Adrenal gland (tissue), 12 donors: ENCODE data around the gene SIN3A. TPM values are rescaled to one million over a fixed set of nuclear protein-coding genes. Genes with fewer than 3 reads are reported as not detected.

Experiments used
- DNase-seq, 7 donors: peaks; one replicate each; pipeline ENCODE4 v3.0.0-alpha.2; 2019 to 2020
- H3K27ac ChIP-seq, 5 donors: fragments of 200-600 bp; sonication (generic) in 4 of 5; 1 replicate in 3 of 5; 2 replicates in 2 of 5; pipeline versions ENCODE4 v1.5.1 to v1.8.0; 2016 to 2020; ENCODE audit warnings: mild to moderate bottlenecking in 1 of 5
- H3K27me3 ChIP-seq: fragments of 200-600 bp; 2 replicates; pipeline ENCODE4 v1.8.0; 2021
- H3K36me3 ChIP-seq, 2 donors: fragments of 200-600 bp; replicated peaks in 1 of 2; 1 replicate in 1 of 2; 2 replicates in 1 of 2; pipeline versions ENCODE4 v1.5.1 to v1.8.0; 2018 to 2022
- H3K4me1 ChIP-seq, 2 donors: fragments of 200-600 bp; replicated peaks in 1 of 2; 1 replicate in 1 of 2; 2 replicates in 1 of 2; pipeline versions ENCODE4 v1.5.1 to v1.8.0; 2018 to 2021
- H3K4me3 ChIP-seq, 4 donors: fragments of 200-600 bp; sonication (generic) in 3 of 4; one replicate each; pipeline ENCODE4 v1.5.1; 2016 to 2018
- H3K9me3 ChIP-seq, 3 donors: fragments of 200-600 bp; sonication (generic) in 1 of 3; replicated peaks in 1 of 3; 1 replicate in 2 of 3; 2 replicates in 1 of 3; pipeline versions ENCODE4 v1.5.1 to v1.8.0; 2016 to 2021
- POLR2A ChIP-seq, 2 donors: fragments of 450-650 bp; IDR thresholded peaks; one replicate each; pipeline ENCODE4 v1.6.1; 2017; ENCODE audit warnings: antibody characterized with exemption in 2 of 2, mild to moderate bottlenecking in 2 of 2, moderate library complexity in 1 of 2
- WGBS, 4 donors: extraction: QIAGEN DNeasy Blood & Tissue Kit in 2 of 4; methylation state at CpG; one replicate each; pipeline versions ENCODE4 v1.1.5 to v1.1.7; 2013 to 2017; 5-methylcytosine and 5-hydroxymethylcytosine counted together
- intact Hi-C, 2 donors: fragments of 100-400 bp; cut with DNase I; formaldehyde crosslinking; loops; one replicate each; pipeline versions ENCODE4 v1.14.1 to v1.15.0; 2022 to 2023
- polyA plus RNA-seq, 3 donors: library from polyadenylated mRNA; stranded (reverse); fragments of 200-250 nt in 2 of 3; fragments of 350-450 nt in 1 of 3; fragmentation: Illumina TruSeq in 1 of 3; extraction: RNeasy Lipid Tissue Mini Kit (QIAGEN cat#74804) in 1 of 3; gene quantifications; one replicate each; pipeline ENCODE4 v1.2.3, GENCODE V29; 2013 to 2014
- total RNA-seq, 9 donors: library from RNA; depleted of rRNA in 4 of 9; stranded (reverse); fragments of >200 nt in 4 of 9; fragments of 120-200 nt in 1 of 9; fragmentation: NEBNext Ultra II Directional in 1 of 9; extraction: Animal tissue kit (Norgen Biotek cat#: 25700) in 1 of 9; gene quantifications; one replicate each; pipeline versions ENCODE4 v1.1.0 to v1.2.4, GENCODE V29; 2013 to 2023
- TF ChIP-seq, protein P1 (sequence below), 6 experiments: fragments of 450-650 bp in 4 of 6; fragments of 200-600 bp in 2 of 6; sonication (generic) in 1 of 6; IDR thresholded peaks; 1 replicate in 5 of 6; 2 replicates in 1 of 6; pipeline versions ENCODE4 v1.5.1 to v1.8.0; 2016 to 2021; ENCODE audit warnings: antibody characterized with exemption in 6 of 6, mild to moderate bottlenecking in 2 of 6, moderate library complexity in 1 of 6
- donor health status: healthy with polysubstance abuse.
- donor health status: Bipolar disorder and iron deficiency.
- donor health status: DM: yes; HTN: yes; CAD: no.
- donor health status: DM: no; HTN: no; CAD: no.
- donor health status: DM: no; HTN: no; CAD: no.
- donor health status: DM: yes; HTN: yes; CAD: no.

The SIN3A gene
- total and polyA plus RNA-seq, 12 donors = 11.1 to 72.7 (median 32.0) TPM

GRCh38 chr15:75359537-75360250 lies 91.8 kb downstream of the SIN3A start:
- WGBS, 4 donors = 91 to 97% (median 94%) methylated on average over 8 to 15 of the region's 15 CpGs
- H3K4me3 ChIP-seq = no peak overlapping the region
- H3K27ac ChIP-seq = no peak overlapping the region
- H3K27me3 ChIP-seq = no peaks in the 10 kb centered on the region
- peaks cover 22 to 34% of the 10 kb centered on the region in 2 donors for H3K4me1 ChIP-seq
- intact Hi-C loops = no loop called here
- TF ChIP-seq, protein P1, sequence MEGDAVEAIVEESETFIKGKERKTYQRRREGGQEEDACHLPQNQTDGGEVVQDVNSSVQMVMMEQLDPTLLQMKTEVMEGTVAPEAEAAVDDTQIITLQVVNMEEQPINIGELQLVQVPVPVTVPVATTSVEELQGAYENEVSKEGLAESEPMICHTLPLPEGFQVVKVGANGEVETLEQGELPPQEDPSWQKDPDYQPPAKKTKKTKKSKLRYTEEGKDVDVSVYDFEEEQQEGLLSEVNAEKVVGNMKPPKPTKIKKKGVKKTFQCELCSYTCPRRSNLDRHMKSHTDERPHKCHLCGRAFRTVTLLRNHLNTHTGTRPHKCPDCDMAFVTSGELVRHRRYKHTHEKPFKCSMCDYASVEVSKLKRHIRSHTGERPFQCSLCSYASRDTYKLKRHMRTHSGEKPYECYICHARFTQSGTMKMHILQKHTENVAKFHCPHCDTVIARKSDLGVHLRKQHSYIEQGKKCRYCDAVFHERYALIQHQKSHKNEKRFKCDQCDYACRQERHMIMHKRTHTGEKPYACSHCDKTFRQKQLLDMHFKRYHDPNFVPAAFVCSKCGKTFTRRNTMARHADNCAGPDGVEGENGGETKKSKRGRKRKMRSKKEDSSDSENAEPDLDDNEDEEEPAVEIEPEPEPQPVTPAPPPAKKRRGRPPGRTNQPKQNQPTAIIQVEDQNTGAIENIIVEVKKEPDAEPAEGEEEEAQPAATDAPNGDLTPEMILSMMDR (IDR thresholded peaks at IDR 0.05) = no peak
- no peak for TF ChIP-seq POLR2A (IDR thresholded peaks at IDR 0.05)
- H3K36me3 ChIP-seq = peaks cover 0 to 77% of the 10 kb centered on the region in 2 donors
- peak in 1 of 7 donors; percentile 45 for DNase-seq
- no peaks in the 10 kb centered on the region for H3K9me3 ChIP-seq

- WGBS, 4 donors = 84 to 95% (median 92%) methylated on average over 5 to 10 of the region's 10 CpGs
- intact Hi-C loops = no loop called here
- Histone ChIP-seq H3K36me3 (peaks cover 0 to 75% of the 10 kb centered on the region in 2 donors), H3K27me3 (no peaks in the 10 kb centered on the region), H3K27ac (no peak overlapping the region), H3K9me3 (no peaks in the 10 kb centered on the region), H3K4me1 (peaks cover 22 to 34% of the 10 kb centered on the region in 2 donors), H3K4me3 (no peak overlapping the region)
- DNase-seq = peak in 1 of 7 donors; percentile 43
- no peak for TF ChIP-seq POLR2A (IDR thresholded peaks at IDR 0.05)
- TF ChIP-seq, protein P1 (IDR thresholded peaks at IDR 0.05) = no peak
Observed at GRCh38 chr15:75358771-75359536, 92.5 kb downstream of the SIN3A start.

DNA sequence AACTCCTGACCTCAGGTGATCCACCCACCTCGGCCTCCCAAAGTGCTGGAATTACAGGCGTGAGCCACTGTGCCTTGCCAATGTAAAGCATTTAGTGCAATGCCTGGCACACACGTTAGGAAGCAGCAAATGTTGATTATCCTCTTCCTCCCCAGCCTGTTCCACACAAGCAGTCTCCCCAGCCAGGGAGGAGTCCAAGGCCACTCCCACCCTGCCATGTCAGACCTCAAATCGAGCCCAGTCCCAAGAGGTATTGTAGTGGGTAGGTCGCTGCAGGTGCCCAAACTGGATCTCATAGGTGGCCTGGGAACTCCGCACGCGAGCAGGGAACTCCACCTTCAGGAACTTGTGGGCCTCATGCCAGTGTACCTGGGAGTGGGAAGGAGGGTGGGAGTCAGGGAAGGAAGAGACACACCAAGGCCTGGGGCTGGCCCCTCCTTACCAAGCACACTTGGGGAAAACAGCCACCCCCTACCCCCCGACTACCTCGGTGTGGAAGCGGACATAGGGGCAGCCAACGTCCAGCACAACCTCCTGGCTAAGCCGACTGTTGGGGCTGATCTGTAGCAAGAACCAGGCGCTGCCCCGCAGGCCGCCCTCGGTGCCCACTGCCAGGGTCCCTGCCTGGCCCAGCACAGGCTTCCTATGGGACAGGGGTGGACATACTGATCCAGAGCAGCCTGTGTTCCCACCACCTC lies 93.4 kb downstream of the SIN3A start:
- intact Hi-C loops = no loop called here
- TF ChIP-seq, protein P1 (IDR thresholded peaks at IDR 0.05) = no peak
- no peak for TF ChIP-seq POLR2A (IDR thresholded peaks at IDR 0.05)
- no peaks in the 10 kb centered on the region for H3K9me3 ChIP-seq
- no peaks in the 10 kb centered on the region for H3K27me3 ChIP-seq
- 85 to 94% (median 94%) methylated on average over 3 to 17 of the region's 17 CpGs for WGBS, 4 donors
- H3K27ac ChIP-seq = no peak overlapping the region
- H3K4me3 ChIP-seq = no peak overlapping the region
- peaks cover 0 to 71% of the 10 kb centered on the region in 2 donors for H3K36me3 ChIP-seq
- DNase-seq = no peak
- H3K4me1 ChIP-seq = peaks cover 22 to 34% of the 10 kb centered on the region in 2 donors

GRCh38 chr15:75356517-75356916 lies 95.0 kb downstream of the SIN3A start:
- H3K27ac ChIP-seq = no peak overlapping the region
- no peak for DNase-seq
- peaks cover 0 to 71% of the 10 kb centered on the region in 2 donors for H3K36me3 ChIP-seq
- H3K9me3 ChIP-seq = no peaks in the 10 kb centered on the region
- whole genome bisulfite sequencing, 4 donors = 94 to 95% (median 95%) methylated on average over 12 to 20 of the region's 20 CpGs
- H3K4me1 ChIP-seq = peaks cover 10 to 20% of the 10 kb centered on the region in 2 donors
- TF ChIP-seq, protein P1 (IDR thresholded peaks at IDR 0.05) = no peak
- TF ChIP-seq POLR2A (IDR thresholded peaks at IDR 0.05) = no peak
- no peaks in the 10 kb centered on the region for H3K27me3 ChIP-seq
- intact Hi-C loops = no loop called here
- H3K4me3 ChIP-seq = no peak overlapping the region
